ENCODE data around the gene KRTAP5-8. TPM values are rescaled to one million over a fixed set of nuclear protein-coding genes. Genes with fewer than 3 reads are reported as not detected.

KRTAP5-8 gene
- total and polyA plus RNA-seq, 9 of the 15 experiments (the other 6 are each of a cell fraction or from before 2014, with no cell fraction given) = not detected

- Histone ChIP-seq H3K9me1 (ENCODE audit: control insufficient read depth, insufficient read depth, low read length) (no peaks in the 10 kb centered on the region), H2AFZ (ENCODE audit: low read depth, low read length) (no peak overlapping the region), H3K9me3 (replicated peaks; ENCODE audit: control insufficient read depth, insufficient read depth, low read depth, low read length) (no peaks in the 10 kb centered on the region), H3K79me2 (ENCODE audit: control insufficient read depth, insufficient read depth, low read length) (no peaks in the 10 kb centered on the region), H3K4me2 (ENCODE audit: insufficient read depth, low read length) (no peak overlapping the region), H3K27ac (ENCODE audit: extremely low read depth, low read depth, low read length) (no peak overlapping the region), H3K9ac (ENCODE audit: insufficient read depth in 1 of 2, low read depth in 2 of 2, low read length in 2 of 2) (no peak overlapping the region), H3K4me3 (no peak overlapping the region), H3K27me3 (ENCODE audit: control insufficient read depth in 2 of 2, insufficient read depth in 2 of 2, low read length in 2 of 2) (peaks cover 3 to 26% of the 10 kb centered on the region in 2 experiments; a peak in 3 of 5 replicates), H3K4me1 (replicated peaks in 1 of 2; ENCODE audit: control insufficient read depth in 2 of 2, insufficient read depth in 2 of 2, low read length in 2 of 2) (peaks cover 0 to 3% of the 10 kb centered on the region in 2 experiments; a peak in 1 of 5 replicates), H3K36me3 (ENCODE audit: control insufficient read depth, insufficient read depth, low read length) (no peaks in the 10 kb centered on the region), H4K20me1 (replicated peaks; ENCODE audit: control insufficient read depth, insufficient read depth, low read length) (no peaks in the 10 kb centered on the region)
- no peak for TF ChIP-seq ZNF830 (CRISPR knock-in tag; IDR thresholded peaks at IDR 0.05)
- no peak for TF ChIP-seq SMARCC2 (IDR thresholded peaks at IDR 0.05; ENCODE audit: low read depth)
- no peak for TF ChIP-seq PHB2 (IDR thresholded peaks at IDR 0.05; ENCODE audit: low read depth)
- TF ChIP-seq, protein P1, sequence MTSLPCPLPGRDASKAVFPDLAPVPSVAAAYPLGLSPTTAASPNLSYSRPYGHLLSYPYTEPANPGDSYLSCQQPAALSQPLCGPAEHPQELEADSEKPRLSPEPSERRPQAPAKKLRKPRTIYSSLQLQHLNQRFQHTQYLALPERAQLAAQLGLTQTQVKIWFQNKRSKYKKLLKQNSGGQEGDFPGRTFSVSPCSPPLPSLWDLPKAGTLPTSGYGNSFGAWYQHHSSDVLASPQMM (CRISPR knock-in tag; IDR thresholded peaks at IDR 0.05) = no peak
- TF ChIP-seq SMARCB1 (IDR thresholded peaks at IDR 0.05; ENCODE audit: insufficient read length, low read depth) = no peak
- TF ChIP-seq MCM7 (IDR thresholded peaks at IDR 0.05) = no peak
- no peak for TF ChIP-seq HMG20B (CRISPR knock-in tag; IDR thresholded peaks at IDR 0.05)
- no peak for TF ChIP-seq SLC30A9 (CRISPR knock-in tag; IDR thresholded peaks at IDR 0.05)
- no peak for TF ChIP-seq ZNF695 (CRISPR knock-in tag; IDR thresholded peaks at IDR 0.05)
- no peak for TF ChIP-seq TRIM28 (IDR thresholded peaks at IDR 0.05)
- FAIRE-seq = no peak
- no peak for ATAC-seq
- BruUV-seq (replicated peaks) = no TSS peak
- intact Hi-C loops (cut with micrococcal nuclease) (no loop called here), in situ Hi-C loops (cut with MboI) (no loop called here)
- POLR2A ChIA-PET = no interaction called here
- no peak for DNase-seq (ENCODE audit: extremely low read depth in 1 of 4, low spot score in 3 of 4)
- WGBS (ENCODE audit: insufficient coverage, low coverage, missing lambda C conversion rate) = 8% methylated on average over 4 of the region's 4 CpGs
- CTCF ChIA-PET (ENCODE audit: low intra/inter-chr PET ratio) = no interaction called here
Measured at GRCh38 chr11:71556018-71556417, 18.2 kb downstream of the KRTAP5-8 start.
